ENCODE data around the gene ZMYND8.
"Not testable (repeated sequence)": the region's sequence is repeated elsewhere in the genome, so short reads cannot be mapped to it uniquely, and the experiment has no call there.

The ZMYND8 gene

DNA sequence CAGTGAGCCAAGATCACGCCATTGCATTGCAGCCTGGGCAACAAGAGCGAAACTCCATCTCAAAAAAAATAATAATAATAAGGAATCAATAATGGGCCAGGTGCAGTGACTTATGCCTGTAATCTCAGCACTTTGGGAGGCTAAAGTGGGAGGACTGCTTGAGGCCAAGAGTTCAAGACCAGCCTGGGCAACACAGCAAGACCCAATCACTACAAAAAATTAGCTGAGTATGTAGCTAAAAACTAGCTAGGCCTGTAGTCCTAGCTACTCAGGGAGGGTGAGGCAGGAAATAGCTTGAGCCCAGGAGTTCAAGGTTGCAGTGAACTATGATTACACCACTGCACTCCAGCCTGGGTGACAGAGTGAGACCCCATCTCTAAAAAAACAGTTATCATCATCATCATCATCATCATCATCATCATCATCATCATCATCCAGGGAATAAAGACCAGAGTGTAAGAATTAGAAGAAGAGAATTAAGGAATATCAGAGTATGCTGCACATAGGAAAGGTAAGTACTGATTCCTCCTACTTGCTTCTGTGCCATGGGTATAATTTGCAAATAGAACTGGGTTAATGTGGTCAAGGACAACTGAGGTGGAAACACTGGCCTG lies 95.2 kb downstream of the ZMYND8 start:
- H3K9me3 ChIP-seq (ENCODE audit: low read length); H3K27me3 ChIP-seq (ENCODE audit: insufficient read depth, low read length); H2AFZ ChIP-seq (ENCODE audit: low read depth, low read length); H3K4me1 ChIP-seq (ENCODE audit: insufficient read depth, low read length); H3K4me3 ChIP-seq (ENCODE audit: low read length): not testable (repeated sequence)
- H3K36me3 ChIP-seq (ENCODE audit: insufficient read depth, low read length), result peaks cover 76% of the 10 kb centered on the region

- not testable (repeated sequence) for H3K4me1 ChIP-seq (ENCODE audit: insufficient read depth, low read length); H3K27me3 ChIP-seq (ENCODE audit: insufficient read depth, low read length); H3K4me3 ChIP-seq (ENCODE audit: low read length); H3K9me3 ChIP-seq (ENCODE audit: low read length); H2AFZ ChIP-seq (ENCODE audit: low read depth, low read length)
- H3K36me3 ChIP-seq (ENCODE audit: insufficient read depth, low read length), result peaks cover 72% of the 10 kb centered on the region
Observed at GRCh38 chr20:47260540-47261126, 95.9 kb downstream of the ZMYND8 start.

DNA sequence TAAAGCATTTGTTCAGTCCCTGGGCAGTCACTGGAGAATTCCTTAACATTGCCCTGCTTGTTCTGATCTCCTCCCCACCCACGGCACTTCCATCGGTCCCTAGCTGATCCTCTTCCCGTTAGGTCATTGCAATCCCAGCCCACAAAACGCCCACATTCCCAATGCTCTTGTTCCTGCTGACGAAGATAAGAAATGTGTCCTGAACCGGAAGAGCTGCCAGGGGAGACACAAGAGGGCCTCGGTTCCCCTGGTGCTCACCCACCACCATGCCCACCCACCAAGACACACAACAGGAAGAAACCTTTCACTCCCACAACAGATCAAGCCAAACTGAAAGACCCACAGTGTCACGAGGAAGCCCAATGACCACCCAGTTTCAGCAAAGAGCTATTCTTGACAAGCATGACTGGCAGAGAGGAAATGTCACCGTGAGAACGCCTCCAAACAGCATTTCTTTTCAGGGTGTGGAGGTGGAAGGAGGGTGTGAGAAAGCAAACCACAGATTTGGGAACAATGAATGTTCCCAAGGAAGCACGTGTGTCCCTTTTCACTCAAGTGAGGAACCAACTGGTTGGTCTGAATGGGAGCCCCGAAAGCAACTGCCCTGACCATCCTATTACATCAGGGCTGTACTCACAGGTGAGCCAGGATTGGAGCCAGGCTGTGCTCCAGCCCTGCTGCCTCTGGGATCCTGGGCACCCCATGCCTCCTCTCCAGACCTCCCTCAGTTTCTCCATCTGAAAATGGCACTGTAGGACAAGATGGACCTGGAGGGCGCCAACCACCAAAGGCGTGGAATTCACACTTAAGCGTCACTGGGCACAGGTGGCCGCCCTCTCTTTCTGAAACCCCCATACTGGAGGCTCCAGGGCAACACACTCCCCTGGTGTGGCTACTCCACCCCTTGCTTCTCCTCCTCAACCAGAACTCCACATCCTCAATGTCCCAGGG lies 97.5 kb downstream of the ZMYND8 start:
- H3K27me3 ChIP-seq (ENCODE audit: insufficient read depth, low read length), result no peaks in the 10 kb centered on the region
- H3K4me1 ChIP-seq (ENCODE audit: insufficient read depth, low read length), result no peaks in the 10 kb centered on the region
- peaks cover 74% of the 10 kb centered on the region for H3K36me3 ChIP-seq (ENCODE audit: insufficient read depth, low read length)
- H3K9me3 ChIP-seq (ENCODE audit: low read length), result no peaks in the 10 kb centered on the region
- no peak overlapping the region for H2AFZ ChIP-seq (ENCODE audit: low read depth, low read length)
- H3K4me3 ChIP-seq (ENCODE audit: low read length), result no peak overlapping the region

- peaks cover 74% of the 10 kb centered on the region for H3K36me3 ChIP-seq (ENCODE audit: insufficient read depth, low read length)
- H2AFZ ChIP-seq (ENCODE audit: low read depth, low read length), result no peak overlapping the region
Observed at GRCh38 chr20:47257771-47258170, 98.7 kb downstream of the ZMYND8 start.

DNA sequence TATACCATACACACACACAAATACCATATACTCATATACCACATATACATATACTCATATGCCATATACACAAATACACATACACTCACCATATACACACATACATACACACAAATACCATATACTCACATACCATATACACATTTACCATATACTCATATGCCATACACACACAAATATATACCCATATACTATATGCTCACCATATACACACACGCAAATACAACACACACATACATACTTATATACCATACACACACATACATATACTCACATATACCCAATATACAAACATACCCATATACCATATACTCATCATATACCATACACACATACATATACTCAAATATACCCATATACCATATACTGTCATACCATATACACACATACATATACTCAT lies 99.2 kb downstream of the ZMYND8 start:
- H3K36me3 ChIP-seq (ENCODE audit: insufficient read depth, low read length), result peaks cover 72% of the 10 kb centered on the region
- no peaks in the 10 kb centered on the region for H3K9me3 ChIP-seq (ENCODE audit: low read length)
- H2AFZ ChIP-seq (ENCODE audit: low read depth, low read length), result no peak overlapping the region
- no peaks in the 10 kb centered on the region for H3K27me3 ChIP-seq (ENCODE audit: insufficient read depth, low read length)
- H3K4me1 ChIP-seq (ENCODE audit: insufficient read depth, low read length), result no peaks in the 10 kb centered on the region
- no peak overlapping the region for H3K4me3 ChIP-seq (ENCODE audit: low read length)

More at GRCh38 chr20:47257771-47258170, 98.7 kb downstream of the ZMYND8 start:
- Histone ChIP-seq H3K9me3 (ENCODE audit: low read length) (no peaks in the 10 kb centered on the region), H3K4me1 (ENCODE audit: insufficient read depth, low read length) (no peaks in the 10 kb centered on the region), H3K27me3 (ENCODE audit: insufficient read depth, low read length) (no peaks in the 10 kb centered on the region), H3K4me3 (ENCODE audit: low read length) (no peak overlapping the region)

DNA sequence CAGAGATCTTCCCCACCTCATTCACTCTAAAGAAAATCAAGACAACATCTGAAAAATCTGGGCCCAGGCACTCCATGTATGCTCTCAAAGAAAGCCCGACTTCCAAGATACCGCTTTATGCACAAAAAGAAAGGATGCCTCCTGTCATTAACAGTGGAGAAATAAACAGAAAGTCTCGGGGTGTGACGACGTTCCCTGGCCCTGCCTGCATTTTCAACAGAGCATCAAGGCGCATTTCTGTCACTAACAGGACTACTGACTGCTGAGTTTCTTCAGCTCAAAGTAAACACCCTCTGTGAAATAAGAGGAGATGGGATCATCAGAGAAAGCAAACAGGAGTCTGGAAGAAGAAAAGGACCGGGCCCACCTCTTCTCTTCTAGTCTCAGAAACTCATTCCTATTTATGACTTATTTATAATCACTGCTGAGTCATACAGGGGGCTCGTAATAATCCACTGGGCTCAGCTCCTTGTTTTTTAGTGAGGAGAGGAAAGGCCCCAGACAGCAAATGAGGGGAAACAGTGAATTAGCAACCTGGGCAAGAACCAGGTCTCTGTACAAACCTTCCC lies 99.7 kb downstream of the ZMYND8 start:
- H3K4me1 ChIP-seq (ENCODE audit: insufficient read depth, low read length), result no peaks in the 10 kb centered on the region
- H3K9me3 ChIP-seq (ENCODE audit: low read length), result no peaks in the 10 kb centered on the region
- no peak overlapping the region for H3K4me3 ChIP-seq (ENCODE audit: low read length)
- H3K27me3 ChIP-seq (ENCODE audit: insufficient read depth, low read length), result no peaks in the 10 kb centered on the region
- peaks cover 72% of the 10 kb centered on the region for H3K36me3 ChIP-seq (ENCODE audit: insufficient read depth, low read length)
- no peak overlapping the region for H2AFZ ChIP-seq (ENCODE audit: low read depth, low read length)

DNA sequence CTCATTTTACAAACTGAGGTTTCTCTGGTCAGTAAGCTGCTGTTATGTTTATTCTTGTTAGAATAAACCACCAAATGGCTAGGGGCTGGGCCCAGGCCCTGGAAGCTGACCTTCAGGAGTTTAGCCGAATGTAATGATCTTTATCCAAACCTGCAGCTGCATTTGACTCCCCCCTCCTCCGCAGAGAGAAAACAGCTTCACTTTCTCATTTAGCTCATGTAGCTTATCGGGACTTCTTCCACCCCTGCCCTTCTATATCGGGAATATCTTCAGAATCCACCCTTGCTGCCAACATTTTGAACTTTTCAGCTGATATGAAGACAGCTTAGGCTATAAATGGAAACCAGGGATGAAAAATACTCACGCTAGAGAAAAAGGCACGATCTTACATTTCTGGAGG lies 102.6 kb downstream of the ZMYND8 start:
- no peaks in the 10 kb centered on the region for H3K4me1 ChIP-seq (ENCODE audit: insufficient read depth, low read length)
- H3K4me3 ChIP-seq (ENCODE audit: low read length), result no peak overlapping the region
- H3K36me3 ChIP-seq (ENCODE audit: insufficient read depth, low read length), result peaks cover 75% of the 10 kb centered on the region
- no peak overlapping the region for H2AFZ ChIP-seq (ENCODE audit: low read depth, low read length)
- H3K27me3 ChIP-seq (ENCODE audit: insufficient read depth, low read length), result no peaks in the 10 kb centered on the region
- no peaks in the 10 kb centered on the region for H3K9me3 ChIP-seq (ENCODE audit: low read length)

- Histone ChIP-seq H3K4me3 (ENCODE audit: low read length) (no peak overlapping the region), H2AFZ (ENCODE audit: low read depth, low read length) (no peak overlapping the region), H3K4me1 (ENCODE audit: insufficient read depth, low read length) (no peaks in the 10 kb centered on the region), H3K36me3 (ENCODE audit: insufficient read depth, low read length) (peaks cover 75% of the 10 kb centered on the region), H3K9me3 (ENCODE audit: low read length) (no peaks in the 10 kb centered on the region), H3K27me3 (ENCODE audit: insufficient read depth, low read length) (no peaks in the 10 kb centered on the region)
Observed at GRCh38 chr20:47252879-47253307, 103.6 kb downstream of the ZMYND8 start.

DNA sequence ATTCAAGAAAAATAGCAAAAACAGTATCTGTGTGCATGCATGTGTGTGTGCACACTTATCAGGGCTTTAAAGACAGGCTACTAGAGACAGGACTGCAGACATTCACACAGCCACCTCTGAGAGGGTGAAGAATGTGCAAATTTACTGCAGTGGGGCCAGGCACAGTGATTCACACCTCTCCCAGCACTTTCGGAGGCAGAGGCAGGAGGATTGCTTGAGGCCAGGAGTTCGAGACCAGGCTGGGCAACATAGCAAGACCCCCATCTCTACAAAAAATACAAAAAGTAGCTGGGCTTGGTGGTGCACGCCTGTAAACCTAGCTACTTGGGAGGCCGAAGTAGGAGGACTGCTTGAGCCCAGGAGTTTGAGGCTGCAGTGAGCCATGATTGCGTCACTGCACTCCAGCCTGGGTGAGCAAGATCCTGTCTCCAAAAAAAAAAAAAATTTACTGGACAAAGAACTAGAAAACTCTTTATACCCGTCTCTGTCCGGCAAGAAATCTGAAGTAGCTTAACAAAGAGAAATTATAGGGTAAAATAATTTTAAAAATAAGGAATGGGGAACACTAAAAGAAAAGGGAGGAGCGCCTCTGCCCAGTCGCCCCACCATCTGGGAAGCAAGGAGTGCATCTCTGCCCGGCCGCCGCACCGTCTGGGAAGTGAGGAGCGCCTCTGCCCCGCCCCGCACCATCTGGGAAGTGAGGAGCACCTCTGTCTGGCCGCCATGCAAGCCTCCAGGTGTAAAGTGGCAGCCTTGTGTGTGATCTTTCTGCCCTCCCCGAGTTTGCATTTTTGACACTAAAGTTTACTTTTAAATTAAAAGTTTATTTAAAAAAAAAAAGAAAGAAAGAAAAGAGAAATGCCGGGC lies 105.1 kb downstream of the ZMYND8 start:
- Histone ChIP-seq H2AFZ (ENCODE audit: low read depth, low read length) (no peak overlapping the region), H3K36me3 (ENCODE audit: insufficient read depth, low read length) (peaks cover 84% of the 10 kb centered on the region), H3K4me3 (ENCODE audit: low read length) (no peak overlapping the region), H3K27me3 (ENCODE audit: insufficient read depth, low read length) (no peaks in the 10 kb centered on the region), H3K4me1 (ENCODE audit: insufficient read depth, low read length) (no peaks in the 10 kb centered on the region), H3K9me3 (ENCODE audit: low read length) (no peaks in the 10 kb centered on the region)

DNA sequence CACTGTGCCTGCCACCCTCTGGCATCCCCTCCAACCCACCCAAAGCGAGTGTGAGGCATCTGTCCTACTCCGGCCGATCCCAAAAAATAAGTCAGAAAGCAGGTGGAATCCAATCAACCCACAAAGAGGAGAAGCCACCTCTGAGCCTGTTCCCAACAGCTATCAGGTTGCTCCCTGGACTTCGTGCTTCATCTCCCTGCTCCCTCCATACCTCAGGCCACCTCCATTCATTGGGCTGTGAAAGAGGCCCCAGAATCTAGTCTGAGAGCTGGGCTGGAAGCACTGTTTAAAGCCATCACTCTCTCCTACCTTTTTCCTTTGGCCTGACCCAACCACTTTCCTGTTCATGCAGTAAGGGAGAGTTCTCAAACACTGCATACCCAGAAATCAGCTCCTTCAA lies 106.1 kb downstream of the ZMYND8 start:
- H2AFZ ChIP-seq (ENCODE audit: low read depth, low read length), result no peak overlapping the region
- H3K4me3 ChIP-seq (ENCODE audit: low read length), result no peak overlapping the region
- no peaks in the 10 kb centered on the region for H3K4me1 ChIP-seq (ENCODE audit: insufficient read depth, low read length)
- H3K27me3 ChIP-seq (ENCODE audit: insufficient read depth, low read length), result no peaks in the 10 kb centered on the region
- peaks cover 95% of the 10 kb centered on the region for H3K36me3 ChIP-seq (ENCODE audit: insufficient read depth, low read length)
- no peaks in the 10 kb centered on the region for H3K9me3 ChIP-seq (ENCODE audit: low read length)

GRCh38 chr20:47249913-47250312 lies 106.6 kb downstream of the ZMYND8 start:
- H3K4me3 ChIP-seq (ENCODE audit: low read length), result no peak overlapping the region
- H3K9me3 ChIP-seq (ENCODE audit: low read length), result no peaks in the 10 kb centered on the region
- H3K4me1 ChIP-seq (ENCODE audit: insufficient read depth, low read length), result no peaks in the 10 kb centered on the region
- no peaks in the 10 kb centered on the region for H3K27me3 ChIP-seq (ENCODE audit: insufficient read depth, low read length)
- no peak overlapping the region for H2AFZ ChIP-seq (ENCODE audit: low read depth, low read length)
- peaks cover 94% of the 10 kb centered on the region for H3K36me3 ChIP-seq (ENCODE audit: insufficient read depth, low read length)

DNA sequence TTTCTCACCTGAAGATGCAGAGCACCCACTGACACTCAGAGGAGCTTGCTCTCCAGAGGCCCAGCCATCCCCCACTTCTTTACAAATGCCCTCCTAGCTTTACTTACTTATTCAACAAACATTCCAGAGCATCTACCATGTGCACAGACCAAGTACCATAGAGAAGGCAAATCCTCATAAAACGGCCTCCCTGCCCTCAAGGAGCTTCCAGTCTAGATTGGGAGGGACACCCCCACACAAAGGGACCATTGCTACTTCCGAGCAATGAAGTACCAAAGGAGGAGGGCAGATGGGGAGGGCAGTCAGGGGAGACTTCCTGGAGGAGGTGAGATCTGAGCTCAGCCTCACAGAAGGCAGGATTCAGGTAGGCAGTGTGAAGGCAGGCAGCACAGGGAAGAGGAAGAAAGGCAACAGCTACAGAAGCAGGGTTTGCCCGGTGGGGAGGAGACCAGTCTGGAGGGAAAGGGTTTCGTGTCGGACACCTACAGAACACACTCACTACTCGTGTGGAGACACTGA lies 108.0 kb downstream of the ZMYND8 start:
- Histone ChIP-seq H3K36me3 (ENCODE audit: insufficient read depth, low read length) (peaks cover 91% of the 10 kb centered on the region), H2AFZ (ENCODE audit: low read depth, low read length) (no peak overlapping the region), H3K4me1 (ENCODE audit: insufficient read depth, low read length) (no peaks in the 10 kb centered on the region), H3K4me3 (ENCODE audit: low read length) (no peak overlapping the region), H3K27me3 (ENCODE audit: insufficient read depth, low read length) (no peaks in the 10 kb centered on the region), H3K9me3 (ENCODE audit: low read length) (no peaks in the 10 kb centered on the region)
